HG02973 (cell line): ENCODE data around the gene SMIM13.
"Not testable (repeated sequence)": the region's sequence is repeated elsewhere in the genome, so short reads cannot be mapped to it uniquely, and the experiment has no call there.

ENCODE experiments used
- ATAC-seq: cut with Tn5 transposase; IDR thresholded peaks from one replicate; pipeline ENCODE4 v1.9.1; 2021; ENCODE audit warnings: moderate library complexity; ENCODE audit not compliant: unreplicated experiment

SMIM13 gene

GRCh38 chr6:11083491-11083890 lies 10.1 kb upstream of the SMIM13 start:
- no peak for ATAC-seq

- ATAC-seq = no peak
These were observed 9.7 kb upstream of the SMIM13 start for GRCh38 chr6:11083956-11084355.

GRCh38 chr6:11085758-11086435 lies 7.7 kb upstream of the SMIM13 start:
- no peak for ATAC-seq

GRCh38 chr6:11087141-11087812 lies 6.4 kb upstream of the SMIM13 start:
- not testable (repeated sequence) for ATAC-seq

GRCh38 chr6:11089695-11090094 lies 3.9 kb upstream of the SMIM13 start:
- ATAC-seq = no peak

GRCh38 chr6:11091141-11091540 lies 2.5 kb upstream of the SMIM13 start:
- ATAC-seq = not testable (repeated sequence)

GRCh38 chr6:11092668-11093375 lies 812 bp upstream of the SMIM13 start:
- ATAC-seq = peak; percentile 32

- ATAC-seq = peak; percentile 13
These were observed 333 bp upstream of the SMIM13 start for GRCh38 chr6:11093376-11093625.

- peak; percentile 30 for ATAC-seq
These were observed 797 bp downstream of the SMIM13 start for GRCh38 chr6:11094411-11094851.

- ATAC-seq = no peak
These were observed 1.3 kb downstream of the SMIM13 start for GRCh38 chr6:11094941-11095340.

- ATAC-seq = no peak
These were observed 2.5 kb downstream of the SMIM13 start for GRCh38 chr6:11096109-11096508.

GRCh38 chr6:11097476-11097875 lies 3.8 kb downstream of the SMIM13 start:
- no peak for ATAC-seq

GRCh38 chr6:11098004-11098403 lies 4.4 kb downstream of the SMIM13 start:
- ATAC-seq = no peak

GRCh38 chr6:11101417-11101816 lies 7.8 kb downstream of the SMIM13 start:
- ATAC-seq = no peak

- no peak for ATAC-seq
These were observed 9.4 kb downstream of the SMIM13 start for GRCh38 chr6:11103065-11103464.

- ATAC-seq = no peak
These were observed 15.1 kb downstream of the SMIM13 start for GRCh38 chr6:11108726-11109125.

- ATAC-seq = no peak
These were observed 17.5 kb downstream of the SMIM13 start, which contains the start of gene ERVFRD-1 for GRCh38 chr6:11110921-11111768. Gene ERVFRD-1 (minus strand): TSS chr6:11111725. CDS start chr6:11105310, 6,415 bp downstream.

GRCh38 chr6:11111769-11112437 lies 18.3 kb downstream of the SMIM13 start:
- no peak for ATAC-seq

- ATAC-seq = no peak
These were observed 19.4 kb downstream of the SMIM13 start for GRCh38 chr6:11113038-11113437.

GRCh38 chr6:11115808-11116536 lies 22.3 kb downstream of the SMIM13 start:
- not testable (repeated sequence) for ATAC-seq
